ENCODE results near the gene MGST1.

GRCh38 chr12:16389594-16389993 is 42.1 kb downstream of the MGST1 start:
- TF ChIP-seq GATA2 (IDR thresholded peaks at IDR 0.05; ENCODE audit: low read depth, low read length) (no peak), GATA3 (IDR thresholded peaks at IDR 0.05; ENCODE audit: low read depth, low read length) (no peak)
